Panc1 (cell line): ENCODE data around the gene PARVB. TPM values are rescaled to one million over a fixed set of nuclear protein-coding genes. Genes with fewer than 3 reads are reported as not detected.
"Not testable (repeated sequence)": the region's sequence is repeated elsewhere in the genome, so short reads cannot be mapped to it uniquely, and the experiment has no call there.

Experiments
- ATAC-seq: fragments of 200-7000 bp; cut with Tn5 transposase; 2 replicates; pipeline ENCODE4 v1.9.1; 2020; ENCODE audit warnings: mild to moderate bottlenecking, moderate library complexity
- BruUV-seq: library from RNA; stranded (reverse); fragments of 400-500 nt; replicated peaks from 2 replicates; lab custom pipeline; 2021; lab: Mats Ljungman, UMichigan
- CTCF ChIA-PET: fragments of 300-600 bp; sonication (Branson Sonifier 250); formaldehyde crosslinking; loops from one replicate; lab custom pipeline; 2022; ENCODE audit warnings: antibody characterized with exemption; lab: Charles Lee
- POLR2A ChIA-PET: fragments of 300-600 bp; sonication (Branson Sonifier 250); formaldehyde crosslinking; loops from one replicate; lab custom pipeline; 2022; ENCODE audit warnings: antibody characterized with exemption; lab: Charles Lee
- DNase-seq: peaks from one replicate; pipeline ENCODE4 v3.0.0-alpha.2; 2010; ENCODE audit warnings: low read depth, low spot score
- H3K27ac ChIP-seq: 2 replicates; pipeline ENCODE4 v1.5.1; 2011; ENCODE audit warnings: mild to moderate bottlenecking, low read length, inconsistent platforms
- H3K27me3 ChIP-seq: fragments of 200-500 bp; sonication (Bioruptor generic); 2 replicates; pipeline ENCODE4 v1.6.0; 2014; ENCODE audit warnings: low read length, inconsistent platforms; ENCODE audit not compliant: control insufficient read depth, insufficient read depth
- H3K36me3 ChIP-seq: fragments of 200-500 bp; sonication (Bioruptor generic); 2 replicates; pipeline ENCODE4 v1.5.1; 2014; ENCODE audit warnings: inconsistent platforms, mild to moderate bottlenecking, low read length, moderate library complexity; ENCODE audit not compliant: control insufficient read depth, insufficient read depth
- H3K4me1 ChIP-seq: 2 replicates; pipeline ENCODE4 v1.5.1; 2011; ENCODE audit warnings: inconsistent platforms, mild to moderate bottlenecking, low read length, moderate library complexity; ENCODE audit not compliant: control insufficient read depth, insufficient read depth
- H3K4me3 ChIP-seq, 2 experiments: 2 replicates each; pipeline ENCODE4 v1.5.1; 2011 to 2012; ENCODE audit warnings: low read depth in 2 of 2, low read length in 2 of 2, mild to moderate bottlenecking in 2 of 2, inconsistent platforms in 1 of 2, moderate library complexity in 1 of 2
- H3K9me3 ChIP-seq: fragments of 200-500 bp; sonication (Bioruptor generic); 2 replicates; pipeline ENCODE4 v1.5.1; 2014; ENCODE audit warnings: low read depth, mild to moderate bottlenecking, inconsistent platforms, low read length, moderate library complexity; ENCODE audit not compliant: control insufficient read depth, insufficient read depth
- CTCF ChIP-seq: fragments of 450-650 bp; IDR thresholded peaks from 2 replicates; pipeline ENCODE4 v1.5.1; 2017; ENCODE audit warnings: mild to moderate bottlenecking
- POLR2AphosphoS5 ChIP-seq: IDR thresholded peaks from 2 replicates; pipeline ENCODE4 v1.6.1; 2012; ENCODE audit warnings: mild to moderate bottlenecking, low read depth, low read length, moderate library complexity
- REST ChIP-seq, 2 experiments: IDR thresholded peaks; 2 replicates each; pipeline ENCODE4 v1.6.1; 2011 to 2012; ENCODE audit warnings: low read depth in 2 of 2, control low read depth in 1 of 2, low read length in 1 of 2, mild to moderate bottlenecking in 1 of 2, moderate library complexity in 1 of 2; ENCODE audit not compliant: insufficient read depth in 1 of 2
- SIN3A ChIP-seq: IDR thresholded peaks from 2 replicates; pipeline ENCODE4 v1.6.1; 2012; ENCODE audit warnings: low read depth, mild to moderate bottlenecking, low read length, moderate library complexity, borderline replicate concordance; ENCODE audit not compliant: insufficient read depth
- TCF7L2 ChIP-seq: IDR thresholded peaks from 2 replicates; pipeline ENCODE4 v1.6.1; 2011; ENCODE audit warnings: mild to moderate bottlenecking, low read depth, low read length, inconsistent platforms
- in situ Hi-C: cut with HindIII; loops from 2 replicates; pipeline ENCODE4 v1.10.0; 2016; ENCODE audit warnings: low sequenced_read_pairs, low pct_unique_long_range_greater_than_20kb
- intact Hi-C: fragments of 100-400 bp; cut with micrococcal nuclease; formaldehyde crosslinking; loops from one replicate; pipeline ENCODE4 v1.10.0; 2022; ENCODE audit not compliant: unreplicated experiment
- total RNA-seq: library from RNA; stranded (reverse); gene quantifications from one replicate; pipeline ENCODE4 v1.2.1, GENCODE V29; 2021; ENCODE audit not compliant: unreplicated experiment

Gene PARVB
- total RNA-seq, 1 experiment from 2014 or later, result 28.1 TPM

- Histone ChIP-seq H3K36me3 (no peaks in the 10 kb centered on the region), H3K4me3 (no peak overlapping the region), H3K4me1 (no peaks in the 10 kb centered on the region), H3K27me3 (no peaks in the 10 kb centered on the region), H3K9me3 (no peaks in the 10 kb centered on the region), H3K27ac (no peak overlapping the region)
- intact Hi-C loops (no loop called here), in situ Hi-C loops (no loop called here)
- no TSS peak for BruUV-seq
- no peak for DNase-seq
- POLR2A ChIA-PET, result no interaction called here
- no peak for ATAC-seq
- CTCF ChIA-PET, result no interaction called here
- TF ChIP-seq CTCF (no peak), TCF7L2 (no peak), POLR2AphosphoS5 (no peak), REST (IDR thresholded peaks at IDR 0.05; ENCODE audit: insufficient read depth in 1 of 2, low read depth in 2 of 2, low read length in 1 of 2) (no peak), SIN3A (no peak)
Measured at GRCh38 chr22:44014241-44014640, 9.9 kb upstream of the PARVB start.

- in situ Hi-C loops, H3K9me3 ChIP-seq, H3K27me3 ChIP-seq, BruUV-seq, H3K36me3 ChIP-seq, H3K4me1 ChIP-seq, H3K27ac ChIP-seq, intact Hi-C loops, ATAC-seq, DNase-seq, CTCF ChIA-PET, H3K4me3 ChIP-seq: not testable (repeated sequence)
- POLR2A ChIA-PET, result interaction anchor here (0.6 kb wide), 1 partner anchor 126 kb away, joined by 4 read pairs; no protein-coding TSS in a partner anchor
Measured at GRCh38 chr22:44016586-44016985, 7.5 kb upstream of the PARVB start.

- H3K4me1 ChIP-seq, result peaks cover 2% of the 10 kb centered on the region; the same call in 1 of the 2 replicates
- no peaks in the 10 kb centered on the region for H3K36me3 ChIP-seq
- no peak for TF ChIP-seq POLR2AphosphoS5
- TF ChIP-seq CTCF, result no peak
- TF ChIP-seq TCF7L2, result no peak
- no peak for TF ChIP-seq REST (IDR thresholded peaks at IDR 0.05; ENCODE audit: insufficient read depth in 1 of 2, low read depth in 2 of 2, low read length in 1 of 2)
- no peak for TF ChIP-seq SIN3A
- POLR2A ChIA-PET, result no interaction called here
- CTCF ChIA-PET, result no interaction called here
- no peak overlapping the region for H3K27ac ChIP-seq
- no peak for ATAC-seq
- in situ Hi-C loops (no loop called here), intact Hi-C loops (no loop called here)
- BruUV-seq, result no TSS peak
- no peak for DNase-seq
- no peak overlapping the region for H3K4me3 ChIP-seq
- no peaks in the 10 kb centered on the region for H3K27me3 ChIP-seq
- H3K9me3 ChIP-seq, result no peaks in the 10 kb centered on the region
Measured at GRCh38 chr22:44018594-44018993, 5.5 kb upstream of the PARVB start.
